ENCODE data around the gene NAIF1.

NAIF1 gene

GRCh38 chr9:128101690-128102089, 34.6 kb upstream of the NAIF1 start:
- DNase-seq: no peak

- DNase-seq: no peak
Measured at GRCh38 chr9:128101231-128101661, 34.1 kb upstream of the NAIF1 start.

GRCh38 chr9:128100581-128100980, 33.5 kb upstream of the NAIF1 start:
- DNase-seq: no peak

GRCh38 chr9:128099932-128100491, 32.9 kb upstream of the NAIF1 start:
- DNase-seq: no peak

GRCh38 chr9:128099231-128099931, 32.3 kb upstream of the NAIF1 start:
- no peak for DNase-seq

GRCh38 chr9:128098297-128099230, 31.4 kb upstream of the NAIF1 start:
- DNase-seq: peak in 1 of 2 donors; percentile 65

- no peak for DNase-seq
Measured at GRCh38 chr9:128097543-128098296, 30.6 kb upstream of the NAIF1 start.

GRCh38 chr9:128096616-128097536, 29.8 kb upstream of the NAIF1 start:
- no peak for DNase-seq

GRCh38 chr9:128094950-128095544, 27.9 kb upstream of the NAIF1 start:
- DNase-seq: no peak

- peak; percentile 71 to 76 for DNase-seq
Measured at GRCh38 chr9:128094166-128094949, 27.2 kb upstream of the NAIF1 start.

- DNase-seq: no peak
Measured at GRCh38 chr9:128093011-128093410, 25.9 kb upstream of the NAIF1 start.

- DNase-seq: no peak
Measured at GRCh38 chr9:128092199-128092977, 25.3 kb upstream of the NAIF1 start.

- DNase-seq: no peak
Measured at GRCh38 chr9:128091571-128091970, 24.5 kb upstream of the NAIF1 start.

GRCh38 chr9:128091144-128091543, 24.0 kb upstream of the NAIF1 start:
- DNase-seq: no peak

- no peak for DNase-seq
Measured at GRCh38 chr9:128089299-128089698, 22.2 kb upstream of the NAIF1 start.

GRCh38 chr9:128088253-128088945, 21.3 kb upstream of the NAIF1 start:
- DNase-seq: no peak

- DNase-seq: no peak
Measured at GRCh38 chr9:128087262-128087661, 20.1 kb upstream of the NAIF1 start.

- no peak for DNase-seq
Measured at GRCh38 chr9:128085943-128086342, 18.8 kb upstream of the NAIF1 start.

- no peak for DNase-seq
Measured at GRCh38 chr9:128084746-128085145, 17.6 kb upstream of the NAIF1 start.
